Upper lobe of left lung (tissue), 6 donors: ENCODE data around the gene GOLGA6L10. TPM values are rescaled to one million over a fixed set of nuclear protein-coding genes. Genes with fewer than 3 reads are reported as not detected.
"Not testable (repeated sequence)": the region's sequence is repeated elsewhere in the genome, so short reads cannot be mapped to it uniquely, and the experiment has no call there.

Source experiments
- ATAC-seq, 2 donors: fragments of 200-7000 bp; cut with Tn5 transposase; one replicate each; pipeline ENCODE4 v1.9.1; 2022; ENCODE audit warnings: mild to moderate bottlenecking in 2 of 2, moderate library complexity in 2 of 2; ENCODE audit not compliant: low FRiP score in 2 of 2
- DNase-seq, 2 donors: peaks; one replicate each; pipeline ENCODE4 v3.0.0-alpha.2; 2019 to 2020
- H3K27ac ChIP-seq, 4 donors: fragments of 200-600 bp; sonication (generic); one replicate each; pipeline ENCODE4 v1.5.1; 2016 to 2019
- H3K27me3 ChIP-seq, 4 donors: fragments of 200-600 bp; sonication (generic); one replicate each; pipeline ENCODE4 v1.5.1; 2017 to 2019
- H3K36me3 ChIP-seq, 4 donors: fragments of 200-600 bp; sonication (generic); one replicate each; pipeline ENCODE4 v1.5.1; 2016 to 2019
- H3K4me1 ChIP-seq, 4 donors: fragments of 200-600 bp; sonication (generic); one replicate each; pipeline ENCODE4 v1.5.1; 2018 to 2019
- H3K4me3 ChIP-seq, 4 donors: fragments of 200-600 bp; sonication (generic); one replicate each; pipeline ENCODE4 v1.5.1; 2017 to 2019; ENCODE audit warnings: mild to moderate bottlenecking in 2 of 4, moderate library complexity in 1 of 4
- H3K9me3 ChIP-seq, 4 donors: fragments of 200-600 bp; sonication (generic); one replicate each; pipeline ENCODE4 v1.5.1; 2018 to 2019
- EP300 ChIP-seq, 4 donors: sonication (generic); formaldehyde crosslinking; IDR thresholded peaks; one replicate each; pipeline ENCODE4 v1.5.1; 2017; ENCODE audit warnings: antibody characterized with exemption in 4 of 4, control low read depth in 2 of 4
- POLR2A ChIP-seq, 4 donors: fragments of 450-650 bp; IDR thresholded peaks; one replicate each; pipeline ENCODE4 v1.5.1; 2016 to 2017; ENCODE audit warnings: antibody characterized with exemption in 4 of 4, mild to moderate bottlenecking in 2 of 4
- POLR2AphosphoS5 ChIP-seq, 2 donors: sonication (generic); formaldehyde crosslinking; IDR thresholded peaks; one replicate each; pipeline ENCODE4 v1.5.1; 2017; ENCODE audit warnings: antibody characterized with exemption in 2 of 2
- WGBS, 2 donors: methylation state at CpG; one replicate each; pipeline ENCODE4 v1.1.5; 2017 to 2018; 5-methylcytosine and 5-hydroxymethylcytosine counted together
- total RNA-seq, 6 donors: library from RNA; depleted of rRNA in 4 of 6; stranded (reverse); fragments of >200 nt in 4 of 6; gene quantifications; one replicate each; pipeline versions ENCODE4 v1.1.0 to v1.2.1, GENCODE V29; 2016 to 2021
- TF ChIP-seq, protein P1 (sequence below), 6 experiments: fragments of 450-650 bp in 4 of 6; fragments of 200-600 bp in 2 of 6; sonication (generic) in 2 of 6; IDR thresholded peaks; one replicate each; pipeline ENCODE4 v1.5.1; 2016 to 2019; ENCODE audit warnings: antibody characterized with exemption in 6 of 6
- donor health status: DM: no; HTN: no; CAD: no; lungs with moderate emphysema.
- donor health status: DM: no; HTN: yes; CAD: no; lungs with severe emphysema.

GOLGA6L10 gene, protein sequence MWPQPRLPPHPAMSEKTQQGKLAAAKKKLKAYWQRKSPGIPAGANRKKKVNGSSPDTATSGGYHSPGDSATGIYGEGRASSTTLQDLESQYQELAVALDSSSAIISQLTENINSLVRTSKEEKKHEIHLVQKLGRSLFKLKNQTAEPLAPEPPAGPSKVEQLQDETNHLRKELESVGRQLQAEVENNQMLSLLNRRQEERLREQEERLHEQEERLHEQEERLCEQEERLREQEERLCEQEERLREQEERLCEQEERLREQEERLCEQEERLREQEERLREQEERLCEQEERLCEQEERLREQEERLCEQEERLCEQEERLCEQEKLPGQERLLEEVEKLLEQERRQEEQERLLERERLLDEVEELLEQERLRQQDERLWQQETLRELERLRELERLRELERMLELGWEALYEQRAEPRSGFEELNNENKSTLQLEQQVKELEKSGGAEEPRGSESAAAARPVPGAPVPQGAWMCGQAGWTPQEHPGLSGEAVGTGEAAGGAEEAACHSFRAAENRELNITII
- 1 to 10 TPM in 5 of 6 donors, under 1 TPM in 1; 0.34 to 4.3 (median 1.2) TPM for total RNA-seq

DNA sequence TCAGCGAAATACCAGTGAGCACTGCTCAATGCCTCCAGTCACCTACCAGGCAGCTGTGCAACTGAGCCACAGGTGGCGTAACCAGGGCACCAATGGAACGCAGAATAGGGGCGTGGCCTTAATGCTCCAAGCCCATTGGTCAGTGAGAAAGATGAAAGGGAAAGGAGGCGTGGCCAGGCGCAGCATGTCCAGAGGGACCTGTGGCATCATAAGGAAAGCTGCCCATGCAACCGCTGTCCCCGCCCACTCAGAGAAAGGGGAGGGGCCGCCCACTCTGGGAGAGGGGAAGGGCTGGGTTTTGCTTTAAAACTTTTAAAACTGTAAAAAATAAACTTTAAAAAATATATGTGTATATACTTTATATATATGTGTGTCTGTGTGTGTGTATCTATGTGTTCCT lies at the start of gene GOLGA6L10:
GOLGA6L10 (minus strand) TSS at position 101 of the 400 bp plus-strand sequence; CDS start at position 1, 100 bp downstream.
- not testable (repeated sequence) for H3K4me1 ChIP-seq, ATAC-seq, H3K27me3 ChIP-seq, H3K36me3 ChIP-seq, DNase-seq, H3K27ac ChIP-seq, H3K4me3 ChIP-seq, H3K9me3 ChIP-seq
- no CpG with 5 or more reads among the region's 9 CpGs for WGBS, 2 donors

DNA sequence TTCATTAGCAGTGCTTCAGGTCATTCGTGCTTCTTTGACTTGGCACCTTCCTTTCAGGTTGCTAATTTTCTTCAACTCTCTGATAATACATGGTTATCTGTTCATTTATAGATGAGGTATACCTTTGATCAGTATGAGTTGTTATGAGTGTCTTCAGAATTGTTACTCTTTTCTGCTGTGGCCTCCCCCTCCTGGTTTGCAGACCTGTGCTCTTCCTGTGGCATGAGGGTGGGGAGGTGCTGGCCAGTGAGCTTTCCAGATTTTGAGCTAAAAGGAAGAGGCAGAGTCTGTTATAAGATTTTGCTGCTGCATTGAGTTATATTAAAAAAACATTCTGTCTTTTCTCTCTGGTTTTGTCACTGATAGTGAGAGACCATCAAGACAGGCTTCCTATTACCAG lies 49.5 kb upstream of the GOLGA6L10 start:
- Histone ChIP-seq H3K27ac (no peak overlapping the region), H3K36me3 (no peaks in the 10 kb centered on the region), H3K4me1 (no peaks in the 10 kb centered on the region), H3K27me3 (no peaks in the 10 kb centered on the region), H3K9me3 (no peaks in the 10 kb centered on the region), H3K4me3 (no peak overlapping the region)
- WGBS, 2 donors = no CpG with 5 or more reads among the region's 1 CpG
- no peak for DNase-seq
- TF ChIP-seq POLR2AphosphoS5 (IDR thresholded peaks at IDR 0.05) (no peak), POLR2A (IDR thresholded peaks at IDR 0.05) (no peak), EP300 (IDR thresholded peaks at IDR 0.05) (no peak)
- TF ChIP-seq, protein P1, sequence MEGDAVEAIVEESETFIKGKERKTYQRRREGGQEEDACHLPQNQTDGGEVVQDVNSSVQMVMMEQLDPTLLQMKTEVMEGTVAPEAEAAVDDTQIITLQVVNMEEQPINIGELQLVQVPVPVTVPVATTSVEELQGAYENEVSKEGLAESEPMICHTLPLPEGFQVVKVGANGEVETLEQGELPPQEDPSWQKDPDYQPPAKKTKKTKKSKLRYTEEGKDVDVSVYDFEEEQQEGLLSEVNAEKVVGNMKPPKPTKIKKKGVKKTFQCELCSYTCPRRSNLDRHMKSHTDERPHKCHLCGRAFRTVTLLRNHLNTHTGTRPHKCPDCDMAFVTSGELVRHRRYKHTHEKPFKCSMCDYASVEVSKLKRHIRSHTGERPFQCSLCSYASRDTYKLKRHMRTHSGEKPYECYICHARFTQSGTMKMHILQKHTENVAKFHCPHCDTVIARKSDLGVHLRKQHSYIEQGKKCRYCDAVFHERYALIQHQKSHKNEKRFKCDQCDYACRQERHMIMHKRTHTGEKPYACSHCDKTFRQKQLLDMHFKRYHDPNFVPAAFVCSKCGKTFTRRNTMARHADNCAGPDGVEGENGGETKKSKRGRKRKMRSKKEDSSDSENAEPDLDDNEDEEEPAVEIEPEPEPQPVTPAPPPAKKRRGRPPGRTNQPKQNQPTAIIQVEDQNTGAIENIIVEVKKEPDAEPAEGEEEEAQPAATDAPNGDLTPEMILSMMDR (IDR thresholded peaks at IDR 0.05) = no peak
- no peak for ATAC-seq

DNA sequence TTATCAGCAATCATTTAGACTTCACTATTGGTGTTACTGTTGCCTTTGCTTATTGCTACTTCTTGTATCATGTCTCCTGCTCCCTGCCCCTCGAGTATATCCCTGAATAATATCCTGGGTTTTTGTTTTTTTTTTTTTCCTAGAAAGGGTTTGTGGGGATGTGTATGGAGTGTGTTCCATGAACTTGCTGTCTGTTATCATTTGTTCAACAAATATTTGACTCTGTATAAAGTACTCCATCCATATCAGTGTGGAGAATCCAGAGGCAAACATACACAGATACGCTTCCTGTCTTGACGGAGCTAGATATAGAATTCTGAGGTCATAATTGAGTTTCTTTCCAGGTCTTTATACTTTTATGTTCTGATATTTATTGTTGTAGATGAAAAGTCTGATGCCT lies 48.5 kb upstream of the GOLGA6L10 start:
- TF ChIP-seq POLR2AphosphoS5 (IDR thresholded peaks at IDR 0.05) (no peak), EP300 (IDR thresholded peaks at IDR 0.05) (no peak), POLR2A (IDR thresholded peaks at IDR 0.05) (no peak)
- TF ChIP-seq, protein P1 (IDR thresholded peaks at IDR 0.05) = no peak
- DNase-seq (no peak), ATAC-seq (no peak)
- no peak overlapping the region for H3K27ac ChIP-seq
- H3K4me1 ChIP-seq = no peaks in the 10 kb centered on the region
- no peak overlapping the region for H3K4me3 ChIP-seq
- no peaks in the 10 kb centered on the region for H3K9me3 ChIP-seq
- WGBS, 2 donors = 88 to 89% methylated on average over 3 of the region's 3 CpGs
- H3K36me3 ChIP-seq = no peaks in the 10 kb centered on the region
- H3K27me3 ChIP-seq = no peaks in the 10 kb centered on the region

DNA sequence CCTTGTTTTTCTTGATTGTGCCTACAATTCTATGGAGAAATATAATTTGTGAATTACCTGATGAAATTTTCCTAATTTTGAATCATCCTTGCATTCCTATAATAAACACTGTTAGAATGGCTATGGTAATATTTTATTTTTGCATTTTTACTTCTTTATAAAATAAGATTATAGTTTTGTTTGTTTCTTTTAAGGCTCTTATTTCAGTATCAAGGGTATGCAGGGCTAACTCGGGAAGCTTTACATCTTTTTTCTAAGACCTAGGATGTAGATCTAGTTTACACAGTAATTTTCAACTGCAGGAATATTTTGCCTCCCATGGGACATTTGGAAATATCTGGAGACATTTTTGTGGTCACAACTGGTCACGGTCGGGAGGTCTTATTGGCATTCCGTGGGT lies 46.5 kb upstream of the GOLGA6L10 start:
- H3K9me3 ChIP-seq, ATAC-seq, DNase-seq, H3K27ac ChIP-seq, H3K27me3 ChIP-seq, H3K4me1 ChIP-seq, H3K4me3 ChIP-seq, H3K36me3 ChIP-seq: not testable (repeated sequence)
- 68 to 97% methylated on average over 1 to 3 of the region's 4 CpGs for WGBS, 2 donors

DNA sequence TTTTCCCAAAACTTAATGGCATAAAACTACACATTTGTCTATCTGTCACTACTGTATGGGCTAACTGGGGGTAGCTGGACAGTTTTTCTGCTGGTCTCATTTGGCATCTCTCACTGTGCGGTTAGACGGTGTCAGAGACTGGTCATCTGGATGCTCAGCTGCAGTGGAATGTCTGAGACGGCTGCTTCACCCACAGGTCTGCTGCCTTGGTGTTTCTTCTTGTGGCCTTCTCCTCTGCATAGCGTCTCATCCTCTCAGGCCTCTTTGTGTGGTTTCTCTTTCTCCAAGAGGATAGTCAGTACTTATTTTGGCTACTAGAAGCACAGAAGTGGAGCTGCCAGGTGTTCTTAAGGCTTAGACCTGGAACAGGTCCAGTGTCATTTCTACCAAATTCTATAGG lies 44.4 kb upstream of the GOLGA6L10 start:
- no peaks in the 10 kb centered on the region for H3K36me3 ChIP-seq
- ATAC-seq (no peak), DNase-seq (no peak)
- no peaks in the 10 kb centered on the region for H3K4me1 ChIP-seq
- TF ChIP-seq POLR2A (IDR thresholded peaks at IDR 0.05) = no peak
- no peak for TF ChIP-seq POLR2AphosphoS5 (IDR thresholded peaks at IDR 0.05)
- TF ChIP-seq, protein P1 (IDR thresholded peaks at IDR 0.05) = no peak
- TF ChIP-seq EP300 (IDR thresholded peaks at IDR 0.05) = no peak
- no peak overlapping the region for H3K27ac ChIP-seq
- H3K27me3 ChIP-seq = no peaks in the 10 kb centered on the region
- 95 to 97% methylated on average over 4 of the region's 4 CpGs for WGBS, 2 donors
- H3K9me3 ChIP-seq = no peaks in the 10 kb centered on the region
- H3K4me3 ChIP-seq = no peak overlapping the region

DNA sequence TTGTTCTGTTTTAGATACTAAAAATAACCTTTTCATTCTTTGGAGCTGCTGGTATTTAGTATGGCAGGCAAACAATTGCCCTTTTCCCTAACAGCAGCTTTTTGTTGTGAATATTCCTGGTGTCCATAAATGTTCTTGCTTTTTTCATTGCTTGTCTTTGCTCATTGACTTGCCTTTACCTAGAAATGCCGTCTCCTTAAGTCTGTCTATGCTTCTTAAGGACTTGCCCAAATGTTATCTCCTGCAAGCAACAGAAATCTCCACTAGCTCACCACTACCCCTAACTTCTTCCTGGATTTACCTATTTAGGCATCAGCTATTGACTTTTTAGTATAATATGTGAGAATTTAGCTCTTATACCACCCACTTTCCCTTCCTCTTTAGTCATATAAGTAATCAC lies 42.8 kb upstream of the GOLGA6L10 start:
- not testable (repeated sequence) for ATAC-seq, H3K9me3 ChIP-seq, H3K4me1 ChIP-seq, H3K27me3 ChIP-seq, H3K36me3 ChIP-seq, DNase-seq, H3K27ac ChIP-seq, H3K4me3 ChIP-seq
- WGBS, 2 donors = 94 to 100% methylated on average over 1 of the region's 1 CpG

DNA sequence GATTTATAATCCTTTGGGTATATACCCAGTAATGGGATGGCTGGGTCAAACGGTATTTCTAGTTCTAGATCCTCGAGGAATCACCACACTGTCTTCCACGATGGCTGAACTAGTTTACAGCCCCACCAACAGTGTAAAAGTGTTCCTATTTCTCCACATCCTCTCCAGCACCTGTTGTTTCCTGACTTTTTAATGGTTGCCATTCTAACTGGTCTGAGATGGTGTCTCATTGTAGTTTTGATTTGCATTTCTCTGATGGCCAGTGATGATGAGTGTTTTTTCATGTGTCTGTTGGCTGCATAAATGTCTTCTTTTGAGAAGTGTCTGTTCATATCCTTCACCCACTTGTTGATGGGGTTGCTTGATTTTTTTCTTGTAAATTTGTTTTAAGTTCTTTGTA lies 40.9 kb upstream of the GOLGA6L10 start:
- not testable (repeated sequence) for H3K4me3 ChIP-seq, H3K4me1 ChIP-seq, DNase-seq, H3K9me3 ChIP-seq, H3K27me3 ChIP-seq, H3K36me3 ChIP-seq, ATAC-seq, H3K27ac ChIP-seq
- 81 to 86% methylated on average over 3 of the region's 3 CpGs for WGBS, 2 donors

DNA sequence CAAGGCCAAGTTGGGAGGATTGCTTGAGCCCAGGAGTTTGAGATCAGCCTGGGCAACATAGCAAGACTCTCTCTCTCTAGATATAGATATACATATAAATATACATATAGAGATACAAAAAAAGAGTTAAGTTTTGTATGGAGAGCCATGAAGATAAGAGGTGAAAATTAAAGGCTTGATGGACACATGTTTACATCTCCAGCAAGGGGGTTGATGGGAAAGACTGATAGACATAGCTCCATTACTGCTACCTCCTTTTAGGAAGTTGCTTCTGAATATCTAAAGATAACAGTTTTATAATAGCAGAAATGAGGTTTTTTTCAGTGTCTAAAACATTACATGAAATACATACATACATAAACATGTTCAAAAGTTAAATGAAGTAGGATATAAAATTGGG lies 37.9 kb upstream of the GOLGA6L10 start:
- not testable (repeated sequence) for H3K36me3 ChIP-seq, H3K4me1 ChIP-seq, DNase-seq, H3K27ac ChIP-seq, ATAC-seq, H3K27me3 ChIP-seq, H3K4me3 ChIP-seq, H3K9me3 ChIP-seq

DNA sequence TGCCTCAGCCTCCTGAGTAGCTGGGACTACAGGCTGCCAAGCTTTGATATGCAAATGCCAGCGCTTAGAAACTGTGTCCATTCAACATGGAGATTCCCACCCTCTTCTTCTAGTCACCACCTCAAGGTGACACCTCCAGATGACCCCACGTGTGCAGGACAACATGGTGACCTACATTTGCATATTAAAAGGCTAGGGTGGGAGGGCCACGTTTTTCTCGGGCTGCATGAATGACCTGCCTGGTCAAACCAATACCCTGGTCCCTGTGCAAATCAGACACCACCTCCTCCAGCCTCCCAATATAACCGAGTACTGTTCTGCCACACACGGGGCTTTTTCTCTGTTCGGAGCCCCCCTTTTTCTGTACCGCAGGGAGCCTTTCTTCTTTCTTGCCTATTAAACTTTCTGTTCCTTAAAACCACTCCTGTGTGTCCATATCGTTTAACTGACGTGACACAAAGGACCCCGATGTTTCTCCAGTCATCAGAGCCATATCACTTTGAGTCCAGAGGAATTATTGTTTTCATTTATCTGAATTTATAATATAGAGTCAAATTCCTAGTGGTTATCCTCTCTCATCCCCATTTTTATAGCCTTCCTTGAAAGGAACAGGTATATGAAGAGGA lies 32.2 kb upstream of the GOLGA6L10 start:
- not testable (repeated sequence) for DNase-seq, H3K27ac ChIP-seq, H3K4me3 ChIP-seq, H3K4me1 ChIP-seq, H3K36me3 ChIP-seq, H3K27me3 ChIP-seq, H3K9me3 ChIP-seq, ATAC-seq
- WGBS, 2 donors = 80 to 82% methylated on average over 9 to 10 of the region's 11 CpGs
